ENCODE measurements around the gene CCDC196.

CCDC196 gene, protein sequence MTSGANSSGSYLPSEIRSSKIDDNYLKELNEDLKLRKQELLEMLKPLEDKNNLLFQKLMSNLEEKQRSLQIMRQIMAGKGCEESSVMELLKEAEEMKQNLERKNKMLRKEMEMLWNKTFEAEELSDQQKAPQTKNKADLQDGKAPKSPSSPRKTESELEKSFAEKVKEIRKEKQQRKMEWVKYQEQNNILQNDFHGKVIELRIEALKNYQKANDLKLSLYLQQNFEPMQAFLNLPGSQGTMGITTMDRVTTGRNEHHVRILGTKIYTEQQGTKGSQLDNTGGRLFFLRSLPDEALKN

GRCh38 chr14:66485910-66486421, at the start of gene CCDC196:
Gene CCDC196 (plus strand): TSS chr14:66486371. CDS start chr14:66486503, 132 bp downstream.
- no peak for DNase-seq (ENCODE audit: low read depth in 3 of 3)

DNA sequence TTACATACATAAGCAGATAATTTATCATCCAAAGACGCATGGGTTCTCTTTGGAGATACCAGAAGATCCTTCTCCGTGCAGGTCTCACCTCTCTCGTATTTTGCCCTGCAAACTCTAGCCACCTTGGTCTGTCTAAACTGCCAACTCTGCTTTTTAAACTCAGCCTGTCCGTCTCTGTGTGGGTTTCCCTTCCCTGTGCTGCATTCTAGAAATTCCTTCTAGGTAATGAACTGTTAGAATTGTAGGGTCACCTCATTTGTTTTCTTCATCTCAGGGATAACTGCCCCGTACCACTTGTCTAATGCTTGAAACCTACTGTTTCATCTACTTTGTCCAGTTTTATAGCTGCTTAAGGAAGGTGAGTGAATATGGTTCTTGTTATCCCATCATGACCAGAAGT, 45.4 kb upstream of the CCDC196 start:
- DNase-seq (ENCODE audit: low read depth in 3 of 3): no peak

DNA sequence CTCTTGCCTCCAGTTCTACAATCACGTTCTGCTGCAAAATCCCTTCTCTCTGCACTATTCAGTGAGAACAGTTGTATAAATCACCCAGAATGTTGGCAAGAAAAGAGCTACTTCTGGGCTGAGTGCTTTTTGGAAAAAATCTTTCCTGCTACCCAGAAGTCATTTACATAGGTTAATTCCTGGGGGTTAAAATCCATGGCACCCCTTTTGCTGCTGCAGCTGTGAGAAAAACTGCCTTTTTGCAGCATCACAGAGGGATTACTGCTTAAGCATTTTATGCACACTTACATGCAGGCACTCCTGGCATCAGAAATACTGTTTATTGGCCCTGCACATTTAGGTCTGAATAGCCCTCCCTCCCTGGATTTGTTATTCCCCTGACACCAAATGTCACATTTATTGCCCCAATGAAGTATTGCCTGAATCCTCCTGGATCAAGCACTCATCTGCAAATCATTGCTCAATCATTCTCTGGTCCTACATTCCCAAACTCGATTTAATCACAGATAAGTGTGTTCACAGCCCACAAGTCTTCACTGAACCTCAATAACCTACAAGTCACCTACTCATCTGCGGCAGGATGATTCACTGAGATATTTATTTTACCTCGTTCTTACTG, 43.1 kb upstream of the CCDC196 start:
- DNase-seq (ENCODE audit: low read depth in 3 of 3): no peak

DNA sequence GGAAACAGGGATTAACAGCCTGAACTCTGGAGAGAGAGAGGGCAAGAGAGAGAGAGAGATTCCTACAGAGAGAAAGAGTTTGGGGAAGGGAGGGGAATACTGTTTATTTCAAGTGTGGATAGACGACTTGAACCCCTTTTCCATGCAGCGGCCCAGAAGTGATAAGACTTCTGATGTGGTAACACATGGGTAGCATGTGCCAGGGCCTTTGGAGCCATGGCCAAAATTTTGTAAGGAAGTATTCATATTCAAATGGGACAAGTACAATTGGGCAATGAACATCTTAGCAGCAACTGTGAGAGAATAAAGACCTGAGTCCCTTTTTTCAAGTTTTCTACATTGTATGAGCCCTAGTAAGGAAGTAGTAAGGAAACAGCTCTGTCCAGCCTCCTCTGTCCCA, 42.4 kb upstream of the CCDC196 start:
- no peak for DNase-seq (ENCODE audit: low read depth in 3 of 3)

DNA sequence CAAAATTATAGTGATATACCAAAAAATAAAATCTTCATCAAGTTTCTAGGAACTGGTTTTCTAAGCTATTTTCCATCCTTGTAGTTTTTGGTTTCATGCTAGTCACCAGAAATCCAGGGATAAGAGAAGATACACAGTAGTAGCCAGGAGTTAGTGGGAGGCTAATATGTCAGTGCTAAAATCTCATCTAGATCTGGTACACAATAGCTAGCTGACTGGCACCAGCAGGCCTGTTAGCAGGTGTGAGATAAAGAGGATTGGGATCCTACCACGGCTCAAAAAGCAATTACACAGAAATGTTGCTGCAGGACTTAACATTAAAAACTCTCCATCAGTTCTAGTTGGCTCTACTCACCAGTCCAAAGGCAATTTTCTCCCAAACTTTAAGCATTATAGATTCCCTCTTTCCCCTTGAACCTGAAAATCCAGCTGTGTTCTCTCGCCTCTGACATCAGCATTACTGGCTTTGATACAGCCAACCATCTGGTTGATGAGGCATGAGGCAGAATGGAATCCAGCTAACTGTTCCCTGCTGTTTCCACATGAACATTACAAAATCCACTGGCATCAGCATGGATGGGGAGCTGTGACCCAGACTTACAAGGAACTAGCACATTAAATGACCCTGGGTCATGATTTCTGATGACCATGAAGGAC, 41.8 kb upstream of the CCDC196 start:
- DNase-seq (ENCODE audit: low read depth in 3 of 3): no peak

DNA sequence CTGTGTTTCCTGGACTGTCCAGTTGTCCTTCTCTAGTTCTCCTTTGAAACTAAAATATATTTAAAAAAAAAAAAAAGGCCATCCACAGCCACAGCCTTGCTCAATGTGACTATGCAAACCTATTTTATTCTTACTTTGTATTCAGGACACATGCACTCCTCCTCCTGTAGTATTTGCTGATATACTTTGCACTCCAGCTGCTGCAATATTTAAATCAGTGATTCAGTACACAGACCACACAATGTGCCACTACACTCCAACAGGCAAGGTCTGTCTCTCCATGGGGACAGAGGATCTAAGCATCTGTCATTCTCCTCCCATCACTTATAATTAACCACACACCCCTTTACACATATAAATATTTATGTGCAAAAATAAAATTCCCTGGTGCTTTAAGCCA, 40.2 kb upstream of the CCDC196 start:
- DNase-seq (ENCODE audit: low read depth in 3 of 3): no peak

DNA sequence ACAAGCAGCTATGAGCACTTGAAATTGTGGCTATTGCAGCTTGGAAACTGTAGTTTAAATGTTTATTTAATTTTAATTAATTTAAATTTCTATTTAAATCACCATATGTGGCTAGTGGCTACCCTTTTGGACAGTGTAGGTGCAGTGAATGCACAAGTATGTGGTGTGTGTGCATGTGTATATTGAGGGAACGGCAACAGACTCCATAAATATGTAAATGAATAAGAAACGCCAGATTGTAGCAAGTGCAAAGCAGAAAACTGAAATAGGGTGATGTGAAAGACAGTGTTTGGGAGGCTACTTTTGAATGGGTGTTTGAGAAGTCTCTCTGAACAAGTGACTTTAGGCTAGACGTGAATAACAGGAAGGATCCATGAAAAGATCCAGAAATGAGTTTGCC, 32.7 kb upstream of the CCDC196 start:
- no peak for DNase-seq (ENCODE audit: low read depth in 3 of 3)

DNA sequence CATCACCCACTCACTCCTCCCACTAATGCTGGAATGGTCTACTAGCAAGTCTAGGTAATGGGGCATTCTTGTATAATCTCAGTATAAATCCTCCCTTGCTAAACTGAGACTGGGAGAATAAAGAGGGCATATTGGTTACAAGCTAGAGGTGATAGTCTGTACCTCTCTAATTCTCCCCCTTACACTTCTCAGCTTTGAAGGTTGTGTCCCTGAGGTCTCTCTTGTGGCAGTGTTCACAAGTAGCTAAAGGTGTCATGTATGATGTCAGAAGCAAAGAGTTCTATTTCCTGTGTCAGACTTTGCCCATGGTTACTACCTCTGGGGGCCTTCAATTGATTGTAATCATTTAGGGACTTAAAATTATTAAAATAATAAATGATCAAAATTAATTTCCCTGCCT, 26.6 kb upstream of the CCDC196 start:
- DNase-seq (ENCODE audit: low read depth in 3 of 3): no peak

- no peak for DNase-seq (ENCODE audit: low read depth in 3 of 3)
These were observed 21.9 kb upstream of the CCDC196 start for GRCh38 chr14:66464261-66464660.

DNA sequence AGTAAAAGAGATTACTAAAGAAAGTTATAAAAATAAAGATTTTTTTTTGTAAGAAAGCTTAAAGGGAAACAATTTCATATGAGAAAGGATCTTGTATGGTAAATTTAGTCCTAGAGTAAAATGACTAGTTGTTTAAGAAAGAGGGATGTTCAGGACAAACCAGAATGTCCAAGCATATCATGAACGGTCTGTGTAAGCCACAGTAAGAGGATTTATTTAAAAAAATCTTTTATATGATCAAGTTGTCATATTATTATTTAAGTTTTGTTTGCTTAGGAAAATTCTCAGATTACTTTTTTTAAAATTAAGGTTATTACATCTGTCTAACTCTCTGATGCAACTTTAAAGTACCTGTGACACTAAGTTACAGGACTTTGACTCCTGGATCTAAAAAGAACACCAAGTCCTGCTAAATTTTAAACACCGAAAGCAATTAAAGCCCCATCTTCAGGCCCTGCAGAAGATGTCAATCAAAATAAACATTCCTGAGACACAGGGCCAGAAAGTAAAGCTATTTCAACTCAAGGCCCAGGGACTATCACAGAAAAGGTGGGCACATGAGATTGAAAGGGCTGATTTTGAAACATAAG, 17.3 kb upstream of the CCDC196 start:
- no peak for DNase-seq (ENCODE audit: low read depth in 3 of 3)

GRCh38 chr14:66471584-66471983, 14.6 kb upstream of the CCDC196 start:
- DNase-seq (ENCODE audit: low read depth in 3 of 3): no peak

- no peak for DNase-seq (ENCODE audit: low read depth in 3 of 3)
These were observed 13.9 kb upstream of the CCDC196 start for GRCh38 chr14:66472251-66472650.

DNA sequence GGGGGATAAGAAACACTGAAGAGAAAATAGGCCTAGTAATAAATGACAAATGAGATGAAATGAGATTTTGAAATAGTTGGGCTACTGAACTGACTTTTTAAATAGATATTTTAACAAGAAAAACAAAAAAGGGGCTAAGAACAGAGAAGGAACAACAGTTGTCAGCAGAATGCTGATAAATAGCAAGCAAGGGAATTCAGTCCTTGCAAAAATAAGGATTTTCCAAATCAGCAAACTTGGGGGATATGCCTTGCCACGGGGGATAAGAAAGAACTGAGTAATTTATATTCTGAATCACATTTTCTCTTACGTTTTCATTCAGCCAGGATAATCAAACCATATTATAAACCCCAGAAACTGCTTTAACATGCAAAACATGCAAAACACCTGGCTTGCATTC, 12.9 kb upstream of the CCDC196 start:
- DNase-seq (ENCODE audit: low read depth in 3 of 3): no peak

DNA sequence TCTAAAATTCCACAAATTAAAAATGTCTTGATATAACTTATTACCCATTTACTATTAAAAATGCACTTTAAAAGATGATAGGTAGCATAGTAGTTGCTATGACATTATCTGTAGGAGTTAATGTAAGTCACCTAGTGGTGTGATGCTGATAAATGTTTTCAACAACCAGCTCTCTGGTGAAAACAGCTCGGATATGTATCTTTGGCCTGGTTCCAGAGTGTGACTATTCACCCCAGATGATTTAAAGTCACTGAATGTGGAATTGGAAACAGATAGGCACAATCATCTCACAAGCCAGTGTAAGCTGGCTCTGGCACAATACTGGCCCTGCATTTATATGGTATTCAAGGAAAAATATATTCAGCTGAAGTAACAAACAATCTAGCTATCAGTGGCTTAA, 9.2 kb upstream of the CCDC196 start:
- no peak for DNase-seq (ENCODE audit: low read depth in 3 of 3)

DNA sequence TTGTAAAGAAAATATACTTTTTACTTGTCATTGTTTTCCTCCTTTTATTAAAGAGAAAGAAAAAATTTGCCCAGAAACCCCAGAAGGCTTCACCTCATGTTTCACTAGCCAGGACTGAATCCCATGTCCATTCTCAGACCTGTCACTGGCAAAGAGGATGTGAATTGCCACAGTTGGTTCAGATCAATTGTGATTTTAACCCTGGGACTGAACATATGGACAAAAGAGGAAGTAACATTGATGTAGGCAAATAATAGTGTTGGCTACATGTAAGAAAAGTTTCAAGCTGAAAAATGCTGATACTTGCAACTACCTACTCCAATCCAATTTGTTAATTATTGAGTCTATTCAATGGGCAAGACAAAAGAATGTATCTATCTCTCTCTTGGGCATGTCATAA, 8.6 kb upstream of the CCDC196 start:
- no peak for DNase-seq (ENCODE audit: low read depth in 3 of 3)

DNA sequence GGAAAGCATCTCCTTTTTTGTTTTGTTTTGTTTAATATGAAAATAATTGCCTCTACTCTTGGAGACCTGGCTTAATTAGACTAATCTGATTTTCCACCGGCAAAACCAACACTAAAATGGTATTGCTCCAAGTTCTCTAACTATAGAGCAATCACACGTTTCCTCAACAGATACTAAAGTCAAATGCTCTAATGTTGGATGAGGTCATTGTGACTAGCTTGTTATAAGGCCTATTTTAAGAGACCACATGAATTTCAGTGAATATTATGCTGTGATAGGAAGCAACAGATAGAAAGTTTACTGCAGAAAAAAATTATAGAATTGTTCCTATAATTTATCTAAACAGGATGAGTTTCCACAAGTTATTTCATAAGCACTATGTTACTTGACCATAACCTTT, 3.3 kb upstream of the CCDC196 start:
- DNase-seq (ENCODE audit: low read depth in 3 of 3): no peak

GRCh38 chr14:66483322-66483721, 2.8 kb upstream of the CCDC196 start:
- DNase-seq (ENCODE audit: low read depth in 3 of 3): no peak

DNA sequence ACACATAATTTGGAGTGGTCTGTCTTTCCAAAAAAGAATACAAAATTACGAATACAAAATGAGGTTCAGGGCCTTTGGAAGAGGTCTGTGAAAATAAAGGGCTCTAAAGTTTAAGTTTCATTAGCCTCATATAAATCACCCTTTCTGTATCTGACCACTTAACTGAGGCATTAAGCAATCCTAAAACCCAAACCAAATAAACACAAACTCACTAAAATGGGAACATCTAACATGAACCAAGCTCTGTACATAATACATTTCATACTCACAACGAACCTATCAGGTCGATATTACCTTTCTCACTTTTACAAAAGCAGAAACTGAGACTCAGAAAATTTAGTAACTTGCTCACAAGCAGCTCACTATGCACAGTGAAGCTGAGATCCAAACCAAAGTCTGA, 1.1 kb upstream of the CCDC196 start:
- no peak for DNase-seq (ENCODE audit: low read depth in 3 of 3)

- DNase-seq (ENCODE audit: low read depth in 3 of 3): no peak
These were observed 993 bp downstream of the CCDC196 start for GRCh38 chr14:66487164-66487563.

DNA sequence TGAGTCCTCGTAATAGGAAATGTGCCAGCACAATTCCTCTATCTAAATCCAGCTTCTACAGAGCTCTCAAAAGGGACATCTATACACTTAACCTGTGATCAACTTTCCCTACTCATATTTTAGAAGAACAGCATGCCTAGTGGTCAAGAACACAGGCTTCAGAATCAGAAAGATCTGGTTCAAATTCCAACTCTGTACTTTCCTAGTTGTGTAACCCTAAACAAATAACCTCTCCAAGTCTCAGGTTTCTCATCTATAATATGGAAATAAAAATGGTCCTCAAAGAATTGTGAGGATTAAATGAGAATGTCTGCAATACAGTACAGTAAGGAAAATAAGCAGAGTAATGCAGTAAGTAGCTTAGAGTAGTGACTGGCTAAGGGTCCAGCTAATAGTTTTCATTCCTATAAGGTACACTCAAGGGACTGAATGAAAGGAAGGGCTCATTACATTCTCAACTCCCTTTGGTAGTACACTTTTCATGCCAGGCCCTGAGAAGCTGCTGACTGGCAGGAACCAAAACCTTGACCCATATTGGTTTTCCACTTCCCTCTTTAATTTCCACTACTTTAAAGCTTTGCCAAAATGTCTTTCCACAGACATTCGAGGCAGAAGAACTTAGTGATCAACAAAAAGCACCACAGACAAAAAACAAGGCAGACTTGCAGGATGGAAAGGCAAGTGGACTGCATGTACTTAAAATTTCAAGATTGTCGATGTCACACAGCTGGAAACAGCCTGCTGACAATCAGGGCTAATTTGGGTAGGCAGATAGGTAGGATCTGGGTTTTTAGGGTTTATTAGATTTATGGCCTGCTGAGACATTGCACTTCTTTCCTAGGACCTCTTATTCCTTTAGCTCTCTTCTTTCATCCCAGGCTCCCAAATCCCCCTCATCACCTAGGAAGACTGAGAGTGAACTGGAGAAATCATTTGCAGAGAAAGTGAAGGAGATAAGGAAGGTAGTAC, 4.3 kb downstream of the CCDC196 start:
- DNase-seq (ENCODE audit: low read depth in 3 of 3): no peak

DNA sequence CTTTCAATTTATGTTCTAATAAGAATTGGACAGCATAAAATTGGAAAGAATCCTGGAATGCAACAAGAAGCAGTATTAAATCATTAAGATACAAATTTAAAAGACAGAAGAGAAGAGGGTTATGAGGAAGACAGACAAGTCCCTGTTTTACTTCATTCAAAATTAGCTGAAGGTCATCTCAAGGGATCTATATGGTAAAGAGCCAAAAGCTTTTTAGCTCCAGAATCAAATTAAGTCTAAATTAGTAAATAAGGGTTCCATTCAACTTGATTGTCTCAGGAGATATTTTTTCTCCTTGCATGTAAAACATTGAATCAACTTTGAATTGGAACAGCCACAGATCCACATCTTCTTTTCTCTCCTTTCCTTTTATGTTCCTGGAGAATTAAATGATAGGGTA, 7.6 kb downstream of the CCDC196 start:
- no peak for DNase-seq (ENCODE audit: low read depth in 3 of 3)

Data from stimulated activated CD4-positive, alpha-beta T cell treated with anti-CD3 and anti-CD28 coated beads, TNF-alpha, amount 100 ng/mL, for 4 hours (primary cell).